Measurements from ENCODE around the gene ADORA1. TPM values are rescaled to one million over a fixed set of nuclear protein-coding genes. Genes with fewer than 3 reads are reported as not detected.

The ADORA1 gene
- total and polyA plus RNA-seq, 2 donors (not counting 3 experiments of a cell fraction or from before 2014, with no cell fraction given), result 0.15 TPM; not detected in 1

GRCh38 chr1:203117611-203118575 lies 9.6 kb upstream of the ADORA1 start:
- no TSS peak for BruUV-seq (replicated peaks)
- Histone ChIP-seq H3K79me2 (ENCODE audit: control insufficient read depth, insufficient read depth, low read length) (no peaks in the 10 kb centered on the region), H2AFZ (ENCODE audit: low read depth, low read length) (no peak overlapping the region), H3K9ac (replicated peaks; ENCODE audit: extremely low read depth, insufficient read depth, low read length) (no peak overlapping the region), H3K27me3 (ENCODE audit: control insufficient read depth in 2 of 2, insufficient read depth in 2 of 2, low read length in 2 of 2) (peaks cover 19 to 29% of the 10 kb centered on the region in 2 experiments), H3K4me3 (replicated peaks in 1 of 3; ENCODE audit: insufficient read depth in 1 of 3, low read depth in 1 of 3, low read length in 3 of 3) (no peak overlapping the region), H3K27ac (ENCODE audit: insufficient read depth, low read depth, low read length) (no peak overlapping the region), H3K9me3 (replicated peaks; ENCODE audit: control insufficient read depth, insufficient read depth, low read length) (no peaks in the 10 kb centered on the region), H3K36me3 (ENCODE audit: control insufficient read depth in 2 of 2, extremely low read depth in 1 of 2, insufficient read depth in 2 of 2, low read length in 2 of 2) (no peaks in the 10 kb centered on the region), H4K20me1 (replicated peaks; ENCODE audit: control insufficient read depth, extremely low read depth, insufficient read depth, low read length) (no peaks in the 10 kb centered on the region), H3K9me1 (replicated peaks; ENCODE audit: control insufficient read depth, extremely low read depth, insufficient read depth, low read length) (no peaks in the 10 kb centered on the region), H3K4me1 (ENCODE audit: control insufficient read depth, extremely low read depth, insufficient read depth, low read length) (no peaks in the 10 kb centered on the region), H3K4me2 (ENCODE audit: insufficient read depth, low read length) (no peak overlapping the region)
- FAIRE-seq (peak; percentile 67), DNase-seq (ENCODE audit: low read depth, low spot score) (peak; percentile 51)
- TF ChIP-seq MAX (IDR thresholded peaks at IDR 0.05; ENCODE audit: insufficient read depth, insufficient read length) (no peak), GATA2 (IDR thresholded peaks at IDR 0.05; ENCODE audit: insufficient read depth, insufficient read length, low read depth, low read length) (no peak), POLR2A (IDR thresholded peaks at IDR 0.05; ENCODE audit: low read depth, low read length) (no peak), POLR2AphosphoS5 (IDR thresholded peaks at IDR 0.05; ENCODE audit: insufficient read depth, low read depth, low read length) (no peak), FOS (IDR thresholded peaks at IDR 0.05; ENCODE audit: borderline replicate concordance, insufficient read depth, low read length) (no peak), CTCF (IDR thresholded peaks at IDR 0.05; ENCODE audit: extremely low read depth in 1 of 2, insufficient read depth in 1 of 2, low read depth in 1 of 2, low read length in 2 of 2) (peak; percentile 70 to 95), JUN (IDR thresholded peaks at IDR 0.05; ENCODE audit: borderline replicate concordance, insufficient read depth, insufficient read length, low read depth) (no peak)
- intact Hi-C loops (cut with micrococcal nuclease) (loop anchor here (1.0 to 5.0 kb wide), 4 partner anchors 54 to 151 kb away; no protein-coding TSS in a partner anchor), dilution Hi-C loops (cut with MboI; ENCODE audit: extremely low pct_ligation_motif_present, low sequenced_read_pairs) (no loop called here)
- ChIA-PET CTCF (interaction anchor here (0.6 to 10.8 kb wide), 39 partner anchors 9 to 209 kb away, joined by 3 to 341 read pairs (median 5); partner anchors contain the start of genes ADORA1 and MYBPH), POLR2A (interaction anchor here (0.6 to 1.1 kb wide), 2 partner anchors 55 to 98 kb away, joined by 3 read pairs; no protein-coding TSS in a partner anchor)
